Measurements from ENCODE around the gene PDE4C. TPM values are rescaled to one million over a fixed set of nuclear protein-coding genes. Genes with fewer than 3 reads are reported as not detected.
A peak's percentile ranks its signal among the peaks of the same experiment; 100 is the strongest.

PDE4C gene
- total and polyA plus RNA-seq, 10 donors = 0.07 to 7.6 (median 1.8) TPM

- TF ChIP-seq POLR2A (IDR thresholded peaks at IDR 0.05) (no peak), POLR2AphosphoS5 (IDR thresholded peaks at IDR 0.05) (no peak)
- TF ChIP-seq, protein P1, sequence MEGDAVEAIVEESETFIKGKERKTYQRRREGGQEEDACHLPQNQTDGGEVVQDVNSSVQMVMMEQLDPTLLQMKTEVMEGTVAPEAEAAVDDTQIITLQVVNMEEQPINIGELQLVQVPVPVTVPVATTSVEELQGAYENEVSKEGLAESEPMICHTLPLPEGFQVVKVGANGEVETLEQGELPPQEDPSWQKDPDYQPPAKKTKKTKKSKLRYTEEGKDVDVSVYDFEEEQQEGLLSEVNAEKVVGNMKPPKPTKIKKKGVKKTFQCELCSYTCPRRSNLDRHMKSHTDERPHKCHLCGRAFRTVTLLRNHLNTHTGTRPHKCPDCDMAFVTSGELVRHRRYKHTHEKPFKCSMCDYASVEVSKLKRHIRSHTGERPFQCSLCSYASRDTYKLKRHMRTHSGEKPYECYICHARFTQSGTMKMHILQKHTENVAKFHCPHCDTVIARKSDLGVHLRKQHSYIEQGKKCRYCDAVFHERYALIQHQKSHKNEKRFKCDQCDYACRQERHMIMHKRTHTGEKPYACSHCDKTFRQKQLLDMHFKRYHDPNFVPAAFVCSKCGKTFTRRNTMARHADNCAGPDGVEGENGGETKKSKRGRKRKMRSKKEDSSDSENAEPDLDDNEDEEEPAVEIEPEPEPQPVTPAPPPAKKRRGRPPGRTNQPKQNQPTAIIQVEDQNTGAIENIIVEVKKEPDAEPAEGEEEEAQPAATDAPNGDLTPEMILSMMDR (IDR thresholded peaks at IDR 0.05 in 8 of 11, conservative IDR thresholded peaks at IDR 0.05 in 3 of 11) = no peak
- peaks cover 0 to 53% (median 8%) of the 10 kb centered on the region in 7 donors for H3K27me3 ChIP-seq (replicated peaks in 1 of 7)
- no peak overlapping the region for H3K27ac ChIP-seq
- no peak for DNase-seq
- WGBS, 5 donors = 30 to 42% (median 35%) methylated on average over 12 of the region's 12 CpGs
- H3K4me1 ChIP-seq = no peaks in the 10 kb centered on the region
- intact Hi-C loops (cut with DNase I; ENCODE audit: low total_unique reads) = no loop called here
- H3K4me3 ChIP-seq = no peak overlapping the region
- no peaks in the 10 kb centered on the region for H3K9me3 ChIP-seq
- H3K36me3 ChIP-seq = no peaks in the 10 kb centered on the region
Observed at GRCh38 chr19:18239303-18239702, 13.1 kb upstream of the PDE4C start.

DNA sequence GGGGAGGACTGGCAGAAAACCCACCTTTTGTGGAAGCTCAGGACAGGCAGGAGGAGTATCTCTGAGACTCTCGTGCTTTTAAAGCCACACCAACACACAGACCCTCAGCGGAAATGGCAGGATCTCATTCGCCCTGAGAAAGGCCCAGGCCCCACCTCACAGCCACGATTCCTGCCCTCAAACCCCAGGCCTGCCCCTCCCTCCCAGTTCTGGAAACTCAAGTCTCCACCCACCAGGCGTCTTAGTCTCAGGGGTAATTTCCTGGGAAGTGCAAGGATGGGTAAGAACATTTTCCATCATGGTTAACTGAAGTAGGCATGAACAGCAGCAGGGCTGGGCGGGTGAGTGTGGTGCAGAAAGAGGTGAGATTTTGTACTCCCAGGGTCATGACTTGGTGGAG is 8.0 kb upstream of the PDE4C start:
- 30 to 45% (median 36%) methylated on average over 6 of the region's 6 CpGs for WGBS, 5 donors
- Histone ChIP-seq H3K4me1 (peaks cover 0 to 22% (median 10%) of the 10 kb centered on the region in 6 donors), H3K9me3 (peaks cover 0 to 12% (median 3%) of the 10 kb centered on the region in 8 donors), H3K4me3 (no peak overlapping the region), H3K27me3 (replicated peaks in 1 of 7) (peaks cover 4 to 94% (median 42%) of the 10 kb centered on the region in 7 donors), H3K27ac (no peak overlapping the region), H3K36me3 (no peaks in the 10 kb centered on the region)
- intact Hi-C loops (cut with DNase I; ENCODE audit: low total_unique reads) = no loop called here
- no peak for DNase-seq
- TF ChIP-seq, protein P1 (IDR thresholded peaks at IDR 0.05 in 8 of 11, conservative IDR thresholded peaks at IDR 0.05 in 3 of 11) = no peak
- TF ChIP-seq POLR2A (IDR thresholded peaks at IDR 0.05) = no peak
- TF ChIP-seq POLR2AphosphoS5 (IDR thresholded peaks at IDR 0.05) = no peak

DNA sequence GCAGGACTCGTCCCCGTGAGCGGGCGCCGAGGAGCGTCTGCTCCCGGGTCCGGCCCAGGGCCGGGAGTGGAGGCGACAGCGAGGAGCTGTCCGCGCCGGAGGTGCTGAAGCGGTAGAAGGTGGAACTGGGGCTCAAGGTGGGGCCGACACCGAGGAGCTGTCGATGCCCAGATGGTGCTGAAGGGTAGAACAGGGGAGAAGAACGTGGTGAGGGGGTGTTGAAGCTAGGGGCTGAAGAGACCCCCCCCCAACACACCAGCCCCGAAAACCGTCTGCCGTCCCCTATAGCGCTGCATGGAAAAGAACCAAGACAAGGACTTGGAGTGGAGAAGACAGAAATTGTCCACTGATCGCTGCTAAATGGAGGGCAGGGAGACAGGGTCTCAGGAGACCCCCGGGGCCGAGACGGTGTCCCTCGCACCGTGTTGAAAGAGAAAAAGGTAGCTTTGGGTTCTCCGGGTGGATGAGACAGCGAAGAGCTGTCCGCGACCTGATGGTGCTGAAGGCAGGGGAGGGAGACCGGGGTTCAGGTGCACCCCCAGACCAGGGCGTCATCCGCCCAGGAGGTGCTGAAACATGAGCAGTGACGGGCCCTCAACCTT is 7.1 kb upstream of the PDE4C start:
- TF ChIP-seq, protein P1 (IDR thresholded peaks at IDR 0.05 in 8 of 11, conservative IDR thresholded peaks at IDR 0.05 in 3 of 11) = no peak
- TF ChIP-seq POLR2AphosphoS5 (IDR thresholded peaks at IDR 0.05) (peak in 1 of 3 donors; percentile 35), POLR2A (IDR thresholded peaks at IDR 0.05) (no peak)
- H3K36me3 ChIP-seq = no peaks in the 10 kb centered on the region
- WGBS, 5 donors = 17 to 26% (median 21%) methylated on average over 36 to 37 of the region's 37 CpGs
- peaks cover 0 to 12% (median 3%) of the 10 kb centered on the region in 8 donors for H3K9me3 ChIP-seq
- H3K27me3 ChIP-seq (replicated peaks in 1 of 7) = peaks cover 4 to 94% (median 43%) of the 10 kb centered on the region in 7 donors
- intact Hi-C loops (cut with DNase I; ENCODE audit: low total_unique reads) = no loop called here
- peaks cover 0 to 22% (median 10%) of the 10 kb centered on the region in 6 donors for H3K4me1 ChIP-seq
- peak overlapping the region in 1 of 8 donors; percentile 13 for H3K4me3 ChIP-seq
- H3K27ac ChIP-seq = no peak overlapping the region
- no peak for DNase-seq

DNA sequence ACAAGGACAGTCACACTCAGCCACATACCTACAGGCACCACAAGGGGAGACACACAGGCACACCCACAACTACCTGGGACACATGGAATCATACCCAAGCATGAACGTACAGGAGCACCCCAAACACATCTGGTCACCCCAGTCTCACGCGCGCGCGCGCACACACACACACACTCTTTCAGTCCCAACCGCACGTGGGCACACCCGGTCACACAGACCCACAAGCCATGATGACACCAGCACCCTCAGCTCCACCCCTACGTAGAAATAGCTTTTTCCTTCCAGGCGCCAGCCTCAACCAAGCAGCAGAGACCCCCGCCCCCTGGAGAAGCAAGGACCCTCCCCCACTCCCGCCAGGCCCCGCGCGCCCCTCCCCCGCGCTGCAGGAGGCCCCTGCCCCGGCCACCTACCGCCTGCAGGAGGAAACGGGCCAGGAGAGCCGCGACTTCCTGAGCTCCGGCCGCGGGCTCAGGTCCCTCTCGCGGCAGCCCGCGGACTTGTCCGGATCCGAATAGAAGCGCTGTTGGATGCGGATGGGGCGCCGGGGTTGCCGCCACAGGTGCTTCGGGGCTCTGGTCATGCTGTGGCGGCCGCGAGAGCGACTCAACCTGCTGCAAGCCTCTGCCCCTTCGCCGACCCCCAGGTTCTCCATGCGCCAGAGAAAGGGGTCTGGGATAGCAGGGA is 6.4 kb upstream of the PDE4C start:
- Histone ChIP-seq H3K4me1 (peaks cover 0 to 22% (median 10%) of the 10 kb centered on the region in 6 donors), H3K4me3 (peak overlapping the region in 1 of 8 donors; percentile 13), H3K36me3 (no peaks in the 10 kb centered on the region), H3K27ac (no peak overlapping the region), H3K27me3 (replicated peaks in 1 of 7) (peaks cover 4 to 95% (median 48%) of the 10 kb centered on the region in 7 donors), H3K9me3 (peaks cover 0 to 12% (median 3%) of the 10 kb centered on the region in 8 donors)
- 5 to 11% (median 6%) methylated on average over 27 to 46 of the region's 46 CpGs for WGBS, 5 donors
- intact Hi-C loops (cut with DNase I; ENCODE audit: low total_unique reads) = no loop called here
- TF ChIP-seq POLR2A (IDR thresholded peaks at IDR 0.05) = no peak
- no peak for TF ChIP-seq POLR2AphosphoS5 (IDR thresholded peaks at IDR 0.05)
- TF ChIP-seq, protein P1 (IDR thresholded peaks at IDR 0.05 in 8 of 11, conservative IDR thresholded peaks at IDR 0.05 in 3 of 11) = no peak
- no peak for DNase-seq
